Stimulated activated CD4-positive, alpha-beta T cell treated with anti-CD3 and anti-CD28 coated beads, Interleukin-2, amount 100 ng/mL, for 24 hours (primary cell): ENCODE results near the gene SNRNP200.

Experiments
- DNase-seq, 2 donors: peaks; one replicate each; pipeline ENCODE4 v3.0.0-alpha.2; 2020

Gene SNRNP200

DNA sequence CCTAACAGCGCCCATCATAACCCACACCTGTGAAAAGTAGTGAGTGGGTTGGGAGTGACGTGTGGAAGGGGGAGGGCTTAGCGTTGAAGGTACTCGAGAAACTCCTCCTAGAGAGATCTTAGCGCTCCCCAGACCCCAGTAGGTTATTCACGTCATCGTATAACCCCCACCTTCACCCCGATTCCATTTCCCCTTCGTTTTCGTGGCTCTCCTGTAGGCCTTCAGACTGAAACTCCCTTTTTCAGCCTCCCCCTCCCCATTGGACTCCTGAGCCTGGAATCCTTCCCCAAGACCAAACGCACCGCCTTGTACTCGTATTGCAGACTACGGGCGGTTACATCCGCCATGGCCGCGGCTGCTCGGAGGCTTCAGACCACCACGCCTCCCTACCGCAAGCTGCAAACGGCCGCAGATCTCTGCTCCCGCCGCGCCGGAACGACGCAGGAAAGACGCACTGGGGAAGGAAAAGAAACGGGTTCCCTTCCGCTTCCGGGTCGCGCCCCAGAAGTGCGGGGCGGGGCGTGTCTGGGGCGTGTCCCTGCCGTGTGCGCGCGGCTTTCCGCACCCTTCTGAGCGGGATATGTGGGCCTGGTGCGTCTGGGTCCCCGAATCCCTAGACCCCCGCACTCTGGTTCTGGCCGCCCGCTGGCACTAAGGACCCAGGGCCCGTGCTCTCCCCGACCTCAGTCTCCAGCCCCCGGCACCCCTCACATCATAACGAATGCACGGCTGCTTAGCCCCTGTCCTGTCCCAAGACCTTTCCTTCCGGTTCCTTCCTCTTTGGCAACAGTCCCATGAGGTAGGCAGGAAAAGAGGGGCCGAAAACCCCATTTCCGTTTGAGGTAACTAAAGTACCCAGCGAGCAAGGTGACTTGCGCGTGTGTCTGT, at the start of gene SNRNP200:
Gene SNRNP200, minus strand, starts transcription at position 456 of the 888 bp plus-strand sequence. Its CDS starts 109 bp downstream, at position 347.
- DNase-seq = peak; percentile 93 to 94

DNA sequence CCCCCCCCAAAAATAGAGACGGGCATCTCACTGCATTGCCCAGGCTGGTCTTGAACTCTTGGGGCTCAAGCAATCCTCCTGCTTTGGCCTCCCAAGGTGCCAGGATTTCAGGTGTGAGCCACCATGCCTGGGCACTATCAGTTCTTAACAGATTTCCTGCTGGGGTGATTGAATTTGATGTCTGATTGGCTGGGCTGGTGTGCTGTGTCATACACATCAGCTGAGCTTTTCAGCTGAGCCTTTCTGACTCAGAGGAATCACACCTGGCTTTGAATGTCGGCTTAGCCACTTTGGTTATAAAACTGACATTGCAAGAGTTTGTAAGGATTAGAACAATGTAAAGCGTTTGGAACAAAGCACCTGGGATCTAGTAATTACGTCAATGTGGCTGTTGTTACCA, 49.1 kb upstream of the SNRNP200 start:
- no peak for DNase-seq

DNA sequence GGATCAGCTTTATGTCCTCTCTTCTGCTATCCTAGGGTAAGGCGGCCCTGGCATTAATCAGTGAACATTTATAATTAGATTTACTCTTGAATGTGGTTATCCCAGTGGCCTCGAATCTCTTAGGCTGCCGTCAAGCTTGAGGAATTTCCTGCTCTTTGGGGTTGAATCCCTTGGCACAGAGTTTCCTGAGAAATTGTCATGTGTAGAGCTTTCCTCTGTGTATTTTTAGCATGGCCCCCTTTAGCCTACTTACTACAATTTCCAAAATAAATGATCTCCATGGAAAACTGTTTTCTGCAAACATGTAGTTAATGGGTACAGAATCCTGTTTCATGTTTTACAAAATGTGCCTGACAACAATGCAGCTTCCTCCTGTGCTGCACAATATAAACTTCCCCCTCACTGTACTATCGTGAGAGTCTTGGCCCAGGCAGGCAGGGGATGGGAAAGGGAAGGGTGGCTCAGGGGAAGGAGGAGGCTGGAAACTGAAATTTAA, 48.3 kb upstream of the SNRNP200 start:
- DNase-seq = no peak

DNA sequence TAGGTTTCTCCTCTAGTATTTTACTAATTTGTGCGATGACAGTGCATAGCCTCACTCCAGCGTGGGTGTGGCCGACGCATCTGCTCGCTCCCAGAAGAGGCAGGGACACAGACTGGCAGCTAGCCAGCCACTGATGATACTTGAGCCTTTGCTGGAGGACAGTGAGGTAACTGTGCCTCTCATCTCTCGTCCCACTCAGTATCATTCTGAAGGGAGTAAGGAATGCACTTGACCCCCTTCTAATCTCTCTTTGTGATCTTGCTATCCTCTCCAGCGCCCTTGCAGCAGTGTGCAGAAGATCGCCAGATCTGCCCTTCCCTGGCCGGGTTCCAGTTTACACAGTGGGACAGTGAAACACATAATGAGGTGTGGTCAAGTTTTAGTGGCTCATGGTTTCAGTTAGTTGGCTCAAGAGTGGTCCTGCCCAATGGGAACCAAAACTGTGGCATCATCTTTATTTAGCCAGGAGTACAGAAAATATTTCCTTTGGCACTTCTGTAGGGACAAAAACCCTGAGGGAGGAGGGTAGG, 47.8 kb upstream of the SNRNP200 start:
- DNase-seq = no peak

DNA sequence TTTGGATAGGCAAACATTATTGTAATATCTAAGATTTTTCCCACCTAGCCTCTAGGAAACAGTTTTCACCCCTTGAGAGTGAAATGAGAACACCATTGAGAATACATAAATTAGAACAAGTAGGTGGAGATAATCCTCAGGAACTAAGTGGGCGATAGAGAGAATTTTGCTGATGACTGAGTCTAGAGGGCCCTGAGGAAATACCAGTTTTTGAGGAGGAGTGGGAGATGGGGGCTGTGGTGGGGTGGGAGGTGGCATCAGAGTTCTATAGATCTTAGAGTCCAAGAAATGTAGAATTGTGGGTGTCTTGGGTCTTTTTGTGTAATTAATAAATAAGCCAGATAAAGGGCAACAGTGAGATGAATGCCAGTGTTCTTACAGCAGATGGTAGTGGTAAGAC, 42.0 kb upstream of the SNRNP200 start:
- DNase-seq = no peak

DNA sequence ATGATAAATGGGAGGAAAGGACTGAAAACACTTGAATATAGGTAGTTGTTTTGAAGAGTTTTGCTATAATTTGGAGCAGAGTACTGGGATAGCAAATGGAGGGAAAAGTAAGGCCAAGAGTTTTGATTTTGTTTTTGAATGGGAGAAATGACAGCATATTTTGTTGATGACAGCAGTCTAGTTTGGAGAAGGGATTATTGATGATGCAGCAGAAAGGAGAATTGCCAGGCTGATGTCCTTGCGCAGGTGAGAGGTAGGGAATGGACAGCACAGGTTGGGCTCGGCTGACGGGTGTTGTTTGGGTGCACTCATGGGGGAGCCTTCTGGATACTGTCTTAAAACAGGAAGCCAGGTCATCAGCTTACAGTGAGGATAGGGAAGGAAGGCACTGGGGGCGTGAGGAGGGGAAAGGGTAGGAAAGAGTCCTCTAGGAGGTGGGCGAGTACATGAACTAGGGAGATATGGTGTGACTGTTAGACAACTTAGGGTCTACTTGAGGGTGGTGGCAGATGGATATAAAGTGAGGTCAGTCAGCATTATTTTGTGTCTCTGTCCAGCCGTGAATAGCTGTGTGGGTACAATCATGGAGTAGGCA, 40.6 kb upstream of the SNRNP200 start:
- no peak for DNase-seq

DNA sequence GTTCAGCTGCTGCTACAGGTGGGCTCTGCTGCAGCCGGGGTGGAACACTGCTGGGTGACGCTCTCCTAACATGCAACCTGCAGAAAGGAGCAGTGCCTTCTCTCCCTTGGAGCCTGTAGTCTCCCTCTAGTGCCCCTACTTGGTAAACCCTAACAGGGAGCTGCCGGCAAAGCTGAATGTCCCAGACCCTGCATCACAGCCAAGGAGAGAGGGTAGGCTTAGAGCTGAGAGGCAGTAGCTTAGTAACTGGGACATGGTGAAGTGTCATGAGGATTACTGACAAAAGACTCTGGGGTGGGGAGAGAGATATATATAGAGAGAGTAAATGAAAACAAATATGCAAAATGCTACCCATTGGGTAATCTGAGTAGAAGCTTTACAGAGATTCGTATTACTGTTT, 40.1 kb upstream of the SNRNP200 start:
- DNase-seq = no peak

DNA sequence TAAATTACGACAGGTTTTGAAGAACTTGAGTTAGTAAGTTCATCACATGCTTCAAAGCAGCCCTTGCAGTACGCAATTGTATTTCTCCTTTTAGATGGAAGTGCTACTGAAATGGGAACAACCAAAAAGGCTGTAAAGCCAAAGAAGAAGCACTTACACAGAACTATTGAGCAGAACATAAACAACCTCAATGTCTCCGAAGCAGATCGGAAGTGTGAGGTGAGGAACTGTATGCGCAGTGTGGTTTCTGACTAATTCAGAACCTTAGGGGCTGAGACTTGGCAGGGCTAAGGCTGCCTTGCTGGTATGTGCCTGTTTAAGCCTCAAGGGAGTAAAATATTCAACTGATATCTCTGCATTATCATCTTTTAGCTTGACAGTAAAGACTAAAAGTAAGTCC, 38.7 kb upstream of the SNRNP200 start:
- DNase-seq = peak; percentile 23 to 41

DNA sequence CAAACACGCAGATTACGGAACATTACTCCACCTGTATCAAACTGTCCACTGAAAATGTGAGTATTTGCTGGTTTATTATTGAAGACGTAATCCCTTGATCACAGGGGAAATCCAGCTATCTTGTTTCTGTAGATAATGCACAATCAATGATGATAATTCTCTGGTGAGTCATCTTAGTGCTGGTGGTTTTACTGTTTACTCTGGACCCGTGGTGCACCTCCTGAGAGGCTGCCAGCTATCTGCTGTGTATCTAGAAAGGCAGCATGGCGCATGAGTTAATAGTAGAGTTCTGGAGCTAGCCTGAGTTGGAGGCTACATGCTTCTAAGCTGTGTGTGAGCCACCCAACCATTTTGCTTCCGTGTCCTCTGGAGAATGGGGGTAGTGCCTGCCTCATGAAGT, 36.7 kb upstream of the SNRNP200 start:
- DNase-seq = peak; percentile 17 to 41

DNA sequence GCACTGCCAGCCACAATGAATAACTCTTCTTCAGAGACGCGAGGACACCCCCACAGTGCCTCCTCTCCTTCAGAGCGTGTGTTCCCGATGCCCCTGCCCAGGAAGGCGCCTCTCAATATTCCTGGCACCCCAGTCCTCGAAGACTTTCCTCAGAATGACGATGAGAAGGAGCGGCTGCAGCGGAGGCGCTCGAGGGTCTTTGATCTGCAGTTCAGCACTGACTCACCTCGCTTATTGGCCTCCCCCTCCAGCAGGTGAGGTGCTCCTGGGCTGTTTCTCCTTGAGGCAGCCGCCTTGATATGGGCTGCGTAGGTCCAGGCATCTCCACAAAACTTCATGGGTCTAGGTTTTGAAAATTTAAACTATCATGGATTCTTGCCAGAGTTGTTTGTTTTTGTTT, 36.3 kb upstream of the SNRNP200 start:
- no peak for DNase-seq

DNA sequence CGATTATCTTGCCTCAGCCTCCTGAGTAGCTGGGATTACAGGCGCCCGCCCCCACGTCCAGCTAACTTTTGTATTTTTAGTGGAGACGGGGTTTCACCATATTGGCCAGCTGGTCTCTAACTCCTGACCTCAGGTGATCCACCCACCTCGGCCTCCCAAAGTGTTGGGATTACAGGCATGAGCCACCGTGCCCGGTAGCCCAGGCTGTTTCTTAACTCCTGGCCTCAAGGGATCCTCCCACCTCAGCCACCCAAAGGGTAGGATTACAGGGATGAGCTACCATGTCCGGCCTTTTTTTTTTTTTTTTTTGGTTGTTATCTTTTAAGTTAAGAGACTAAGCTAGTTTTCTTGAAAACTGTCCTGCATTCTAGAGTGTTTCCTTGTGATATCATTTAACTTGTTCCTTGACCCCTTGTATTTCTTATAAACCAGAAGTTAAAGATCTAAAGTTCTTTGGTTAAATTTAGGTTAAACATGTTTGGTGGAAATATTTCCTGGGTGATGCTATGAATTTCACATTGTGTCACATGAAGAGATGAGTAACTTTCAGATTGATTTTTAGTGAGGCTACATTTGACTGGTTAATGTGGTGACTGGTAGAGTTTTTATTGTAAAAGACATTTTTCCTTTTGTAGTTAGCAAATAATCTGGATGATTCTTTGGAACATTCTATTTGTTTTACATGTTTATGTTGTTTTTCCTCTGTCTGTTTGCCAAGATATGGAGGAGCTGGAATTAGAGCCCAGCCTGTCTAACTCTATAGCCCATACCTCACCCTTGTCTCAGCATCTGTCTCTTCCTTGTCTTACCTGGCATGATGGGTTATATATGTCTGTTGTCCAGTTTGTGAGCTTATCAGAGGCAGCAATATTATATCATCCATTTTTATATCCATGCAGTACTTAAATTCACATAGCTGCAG, 35.4 kb upstream of the SNRNP200 start:
- DNase-seq = no peak

DNA sequence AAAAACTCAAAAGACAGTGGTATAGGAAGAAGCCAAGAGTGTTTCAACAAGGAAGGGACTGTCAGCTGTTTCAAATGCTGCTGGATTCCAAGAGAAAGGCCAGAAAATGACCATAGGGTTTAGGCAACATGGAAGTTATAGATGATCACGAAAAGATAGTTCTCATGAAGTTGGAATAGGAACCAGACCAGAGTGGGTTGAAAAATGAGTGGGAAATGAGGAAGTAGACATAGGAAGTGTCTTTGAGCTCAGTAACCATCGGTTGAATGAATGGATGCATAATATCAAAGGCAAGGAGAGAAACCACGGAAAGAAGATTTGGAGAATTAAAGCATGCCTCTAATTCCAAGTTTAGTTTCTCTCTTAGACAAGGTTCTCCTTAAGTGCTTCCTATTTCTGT, 31.5 kb upstream of the SNRNP200 start:
- no peak for DNase-seq

DNA sequence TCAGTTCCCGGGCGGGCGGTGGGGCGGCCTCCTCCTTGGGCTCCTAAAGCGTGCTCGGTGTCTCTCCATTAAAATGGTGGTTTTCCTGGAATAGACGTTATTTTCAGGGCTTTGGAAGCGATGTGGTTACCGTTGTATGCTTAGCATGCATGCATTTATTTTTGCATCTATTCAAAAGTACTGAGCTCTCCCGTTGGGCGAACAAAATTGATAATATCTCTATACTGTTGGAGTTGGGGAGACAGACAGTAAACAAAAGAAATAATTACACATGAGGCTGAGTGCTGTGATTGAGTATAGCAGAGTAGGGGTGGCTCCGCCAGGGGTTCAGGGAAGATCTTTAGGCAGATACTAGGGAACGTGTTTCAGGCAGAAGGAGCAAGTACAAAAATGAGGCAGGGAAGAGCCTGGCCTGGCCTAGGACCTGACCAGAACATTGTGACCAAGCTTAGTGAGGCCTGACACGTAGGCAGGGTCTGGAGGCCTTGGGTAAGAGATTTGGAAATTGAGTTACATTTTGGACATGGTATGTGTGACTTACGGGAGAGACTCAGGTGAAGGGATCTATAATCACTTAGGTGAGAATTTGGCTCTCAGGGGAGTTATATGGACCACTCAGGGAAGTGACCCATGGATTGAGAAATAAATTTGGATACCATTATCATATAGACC, 30.9 kb upstream of the SNRNP200 start:
- no peak for DNase-seq

DNA sequence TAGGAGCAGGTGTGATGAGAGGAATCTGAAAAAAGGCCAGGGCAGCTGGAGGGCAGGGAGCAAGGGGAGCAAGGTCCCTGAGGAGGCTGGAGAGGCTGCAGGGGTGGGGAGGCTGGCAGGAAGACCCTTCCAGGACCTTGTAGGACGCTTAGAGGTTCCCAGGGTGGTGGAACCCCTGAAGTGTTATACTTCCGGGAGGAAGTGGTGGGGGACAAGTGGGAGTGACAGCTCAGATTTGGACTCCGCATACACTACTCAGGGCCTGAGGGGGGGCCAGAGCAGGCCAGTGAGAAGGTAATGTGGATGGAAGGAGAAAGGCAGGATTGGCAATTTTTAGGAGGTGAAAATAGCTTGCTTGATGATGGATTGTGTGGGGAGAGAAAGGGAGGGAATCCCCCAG, 28.4 kb upstream of the SNRNP200 start:
- no peak for DNase-seq

DNA sequence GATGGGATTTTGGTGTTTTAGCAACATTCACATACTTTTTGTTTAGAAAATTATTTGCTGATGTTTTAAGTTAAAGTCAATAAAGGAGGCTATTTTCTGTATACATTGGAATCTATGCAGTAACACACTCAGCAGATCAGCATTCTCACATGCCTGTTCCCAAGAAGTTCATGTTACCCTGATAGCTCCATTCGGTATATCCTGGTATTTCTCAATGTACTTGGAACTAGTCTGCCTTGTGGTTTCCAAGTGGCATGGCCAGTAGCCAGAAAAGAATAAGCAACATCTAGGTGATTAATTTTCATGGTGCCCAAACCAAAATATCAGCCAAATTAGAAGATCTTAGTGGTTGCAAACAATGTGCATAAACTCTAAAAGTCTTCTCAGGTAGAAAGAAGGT, 25.1 kb upstream of the SNRNP200 start:
- no peak for DNase-seq

DNA sequence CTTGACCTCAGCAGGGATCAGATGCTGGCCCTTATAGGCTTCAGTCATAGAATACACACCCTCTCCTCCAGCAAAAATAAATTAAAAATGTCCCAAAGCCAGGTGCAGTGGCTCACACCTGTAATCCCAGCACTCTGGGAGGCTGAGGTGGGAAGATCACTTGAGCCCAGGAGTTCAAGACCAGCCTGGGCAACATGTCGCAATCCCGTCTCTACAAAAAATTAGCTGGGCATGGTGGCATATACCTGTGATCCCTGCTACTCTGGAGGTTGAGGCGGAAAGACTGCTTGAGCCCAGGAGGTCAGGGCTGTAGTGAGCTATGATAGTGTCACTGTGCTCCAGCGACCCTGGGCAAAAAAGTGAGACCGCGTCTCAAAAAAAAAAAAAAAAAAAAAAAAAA, 24.5 kb upstream of the SNRNP200 start:
- DNase-seq = no peak

DNA sequence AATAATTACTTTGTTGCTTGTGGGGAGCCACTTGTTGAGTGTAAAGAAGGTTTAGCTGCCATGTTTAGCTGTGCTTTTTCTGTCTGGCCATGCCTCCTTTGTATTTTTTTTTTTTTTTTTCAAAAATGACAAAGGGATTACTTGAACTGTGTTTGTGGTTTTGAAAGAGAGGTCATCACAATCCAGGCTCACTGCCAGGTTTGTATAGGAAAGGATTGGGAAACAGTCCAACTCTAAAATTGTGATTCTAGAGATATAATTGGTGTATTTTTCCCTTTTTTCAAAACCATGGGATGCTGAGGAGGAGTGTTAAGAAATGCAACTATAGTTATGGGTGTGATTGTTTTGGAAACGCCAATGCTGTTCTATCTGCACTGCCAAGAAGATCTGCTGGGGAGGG, 24.1 kb upstream of the SNRNP200 start:
- DNase-seq = no peak

DNA sequence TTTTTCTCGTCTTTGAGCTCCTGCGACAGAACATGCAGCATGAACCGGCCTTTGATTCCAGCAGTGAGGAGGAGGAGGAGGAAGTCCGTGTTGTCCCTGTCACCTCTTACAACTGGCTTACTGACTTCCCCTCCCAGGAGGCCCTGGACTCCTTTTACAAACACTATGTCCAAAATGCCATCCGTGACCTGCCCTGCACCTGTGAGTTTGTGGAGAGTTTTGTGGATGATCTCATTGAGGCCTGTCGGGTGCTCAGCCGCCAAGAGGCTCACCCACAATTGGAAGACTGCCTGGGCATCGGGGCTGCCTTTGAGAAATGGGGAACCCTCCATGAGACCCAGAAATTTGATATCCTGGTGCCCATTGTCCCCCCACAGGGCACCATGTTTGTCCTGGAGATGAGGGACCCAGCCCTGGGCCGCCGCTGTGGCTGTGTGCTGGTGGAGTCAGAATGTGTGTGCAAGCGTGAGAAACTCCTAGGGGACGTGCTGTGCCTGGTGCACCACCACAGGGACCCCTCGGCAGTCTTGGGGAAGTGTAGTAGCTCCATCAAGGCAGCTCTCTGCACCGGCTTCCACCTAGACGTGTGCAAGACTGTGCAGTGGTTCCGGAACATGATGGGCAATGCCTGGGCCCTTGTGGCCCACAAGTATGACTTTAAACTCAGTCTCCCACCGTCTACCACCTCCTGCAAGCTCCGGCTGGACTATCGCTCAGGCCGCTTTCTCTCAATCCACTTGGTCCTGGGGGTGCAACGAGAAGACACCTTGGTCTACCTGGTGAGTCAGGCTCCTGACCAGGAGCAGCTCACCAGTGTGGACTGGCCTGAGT, 21.9 kb upstream of the SNRNP200 start:
- no peak for DNase-seq

DNA sequence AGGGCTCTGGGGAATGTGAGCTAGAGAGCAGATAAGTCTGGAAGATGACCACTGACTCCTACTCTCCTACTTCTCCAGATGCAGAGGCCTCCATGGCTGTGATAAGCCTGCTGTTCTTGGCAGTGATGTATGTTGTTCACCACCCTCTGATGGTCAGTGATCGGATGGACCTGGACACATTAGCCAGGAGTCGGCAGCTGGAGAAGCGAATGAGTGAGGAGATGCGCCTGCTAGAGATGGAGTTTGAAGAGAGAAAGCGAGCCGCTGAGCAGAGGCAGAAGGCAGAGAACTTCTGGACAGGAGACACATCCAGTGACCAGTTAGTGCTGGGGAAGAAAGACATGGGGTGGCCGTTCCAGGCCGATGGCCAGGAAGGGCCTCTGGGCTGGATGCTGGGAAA, 21.2 kb upstream of the SNRNP200 start:
- no peak for DNase-seq

DNA sequence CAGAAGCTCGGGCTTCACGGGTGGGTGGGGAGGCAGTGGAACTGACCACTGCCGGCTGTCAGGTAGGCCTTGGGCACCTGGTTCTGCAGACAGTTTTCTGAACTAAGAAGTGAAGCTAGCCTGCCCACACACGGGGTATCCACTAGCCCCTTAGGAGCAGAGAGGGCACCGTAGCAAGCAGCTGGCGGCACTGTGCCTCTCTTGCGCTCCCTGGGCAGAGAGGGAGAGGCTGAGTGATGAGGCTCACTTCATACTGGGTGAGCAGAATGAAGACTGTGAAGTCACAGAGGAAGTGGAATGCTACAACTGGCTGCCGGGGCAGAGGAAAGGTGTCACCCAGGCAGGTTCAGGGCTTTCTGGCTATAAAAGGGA, 20.5 kb upstream of the SNRNP200 start:
- peak; percentile 42 to 51 for DNase-seq
